GM06990 (cell line): ENCODE data around the gene NTRK2.

Experiments used
- DNase-seq: peaks from one replicate; pipeline ENCODE4 v3.0.0-alpha.2; 2011; ENCODE audit not compliant: insufficient read length; ENCODE audit errors: extremely low read depth
- H3K27me3 ChIP-seq: replicated peaks from 2 replicates; pipeline ENCODE4 v1.6.0; 2011; ENCODE audit warnings: low read length; ENCODE audit not compliant: control insufficient read depth, insufficient read depth
- H3K36me3 ChIP-seq: 2 replicates; pipeline ENCODE4 v1.5.1; 2011; ENCODE audit warnings: low read length; ENCODE audit not compliant: control insufficient read depth, insufficient read depth
- H3K4me3 ChIP-seq: replicated peaks from 2 replicates; pipeline ENCODE4 v1.5.1; 2011; ENCODE audit warnings: low read depth, mild to moderate bottlenecking, control low read depth, low read length
- TF ChIP-seq, protein P1 (sequence below): IDR thresholded peaks from 2 replicates; pipeline ENCODE4 v1.5.1; 2011; ENCODE audit warnings: low read length, control low read depth, mild to moderate bottlenecking, inconsistent platforms; ENCODE audit not compliant: insufficient read depth, poor library complexity, severe bottlenecking

The NTRK2 gene

DNA sequence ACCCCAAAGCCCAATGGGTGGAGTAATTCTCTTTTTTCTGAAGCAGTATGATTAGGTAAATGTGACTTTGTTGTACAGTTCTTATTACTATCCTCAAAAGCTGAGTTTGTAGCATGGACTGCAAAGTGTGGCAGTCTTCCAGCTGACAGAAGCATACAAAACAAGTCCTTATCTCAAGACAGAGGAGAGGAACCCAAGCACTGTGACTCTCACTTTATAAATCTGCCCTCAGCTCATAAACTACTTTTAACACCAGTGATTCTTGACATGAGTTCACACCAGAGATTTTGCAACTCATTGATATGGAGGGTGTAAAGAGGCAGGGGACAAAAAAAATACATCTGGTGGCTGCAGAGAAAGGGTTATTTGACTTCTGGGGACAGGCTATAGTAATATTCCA is 251.6 kb downstream of the NTRK2 start:
- H3K27me3 ChIP-seq, result no peaks in the 10 kb centered on the region; the same call in 1 of the 2 replicates
- no peak overlapping the region for H3K4me3 ChIP-seq
- DNase-seq, result no peak
- TF ChIP-seq, protein P1, sequence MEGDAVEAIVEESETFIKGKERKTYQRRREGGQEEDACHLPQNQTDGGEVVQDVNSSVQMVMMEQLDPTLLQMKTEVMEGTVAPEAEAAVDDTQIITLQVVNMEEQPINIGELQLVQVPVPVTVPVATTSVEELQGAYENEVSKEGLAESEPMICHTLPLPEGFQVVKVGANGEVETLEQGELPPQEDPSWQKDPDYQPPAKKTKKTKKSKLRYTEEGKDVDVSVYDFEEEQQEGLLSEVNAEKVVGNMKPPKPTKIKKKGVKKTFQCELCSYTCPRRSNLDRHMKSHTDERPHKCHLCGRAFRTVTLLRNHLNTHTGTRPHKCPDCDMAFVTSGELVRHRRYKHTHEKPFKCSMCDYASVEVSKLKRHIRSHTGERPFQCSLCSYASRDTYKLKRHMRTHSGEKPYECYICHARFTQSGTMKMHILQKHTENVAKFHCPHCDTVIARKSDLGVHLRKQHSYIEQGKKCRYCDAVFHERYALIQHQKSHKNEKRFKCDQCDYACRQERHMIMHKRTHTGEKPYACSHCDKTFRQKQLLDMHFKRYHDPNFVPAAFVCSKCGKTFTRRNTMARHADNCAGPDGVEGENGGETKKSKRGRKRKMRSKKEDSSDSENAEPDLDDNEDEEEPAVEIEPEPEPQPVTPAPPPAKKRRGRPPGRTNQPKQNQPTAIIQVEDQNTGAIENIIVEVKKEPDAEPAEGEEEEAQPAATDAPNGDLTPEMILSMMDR, result no peak
- no peaks in the 10 kb centered on the region for H3K36me3 ChIP-seq

DNA sequence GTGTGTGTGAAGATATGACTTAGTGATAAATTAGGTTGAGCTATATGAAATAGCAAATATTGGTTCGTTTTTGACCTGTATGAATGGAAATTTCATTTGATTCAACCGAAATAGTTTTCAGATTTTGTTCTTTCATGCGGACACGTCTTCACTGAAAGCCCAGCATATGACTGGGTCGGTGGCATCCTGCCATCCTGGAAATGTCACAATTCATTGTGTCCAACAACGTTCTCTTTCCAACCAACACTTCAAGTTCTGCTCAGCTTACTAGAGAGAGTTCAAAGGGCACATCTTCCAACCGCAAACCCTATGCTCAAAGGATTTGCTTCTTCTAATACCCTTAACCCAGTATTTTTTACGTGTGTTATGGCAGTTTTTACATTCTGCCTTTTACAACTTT is 252.5 kb downstream of the NTRK2 start:
- TF ChIP-seq, protein P1, result no peak
- DNase-seq, result no peak
- Histone ChIP-seq H3K36me3 (no peaks in the 10 kb centered on the region), H3K4me3 (no peak overlapping the region), H3K27me3 (no peaks in the 10 kb centered on the region; the same call in 1 of the 2 replicates)

DNA sequence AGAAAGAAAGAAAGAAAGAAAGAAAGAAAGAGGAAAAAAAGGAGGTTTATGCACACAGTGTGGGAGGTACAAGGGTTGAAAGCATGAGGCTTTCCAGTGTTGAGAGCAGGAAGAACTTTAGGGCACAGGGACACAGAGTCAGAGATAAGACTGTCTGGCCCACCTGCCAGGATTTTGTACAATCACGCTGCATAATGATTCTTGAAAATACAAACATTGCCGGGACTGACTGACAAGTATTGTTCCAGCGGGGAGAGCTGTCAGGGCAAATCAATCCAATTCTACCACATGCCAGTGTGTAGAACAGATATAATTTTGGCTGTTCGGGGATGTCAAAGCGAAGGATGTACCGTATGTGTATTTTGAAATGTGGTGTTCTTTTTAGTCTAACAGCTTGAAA is 254.7 kb downstream of the NTRK2 start:
- no peak for DNase-seq
- H3K36me3 ChIP-seq, result no peaks in the 10 kb centered on the region
- no peak overlapping the region for H3K4me3 ChIP-seq
- TF ChIP-seq, protein P1, result no peak
- no peaks in the 10 kb centered on the region; the same call in 1 of the 2 replicates for H3K27me3 ChIP-seq

DNA sequence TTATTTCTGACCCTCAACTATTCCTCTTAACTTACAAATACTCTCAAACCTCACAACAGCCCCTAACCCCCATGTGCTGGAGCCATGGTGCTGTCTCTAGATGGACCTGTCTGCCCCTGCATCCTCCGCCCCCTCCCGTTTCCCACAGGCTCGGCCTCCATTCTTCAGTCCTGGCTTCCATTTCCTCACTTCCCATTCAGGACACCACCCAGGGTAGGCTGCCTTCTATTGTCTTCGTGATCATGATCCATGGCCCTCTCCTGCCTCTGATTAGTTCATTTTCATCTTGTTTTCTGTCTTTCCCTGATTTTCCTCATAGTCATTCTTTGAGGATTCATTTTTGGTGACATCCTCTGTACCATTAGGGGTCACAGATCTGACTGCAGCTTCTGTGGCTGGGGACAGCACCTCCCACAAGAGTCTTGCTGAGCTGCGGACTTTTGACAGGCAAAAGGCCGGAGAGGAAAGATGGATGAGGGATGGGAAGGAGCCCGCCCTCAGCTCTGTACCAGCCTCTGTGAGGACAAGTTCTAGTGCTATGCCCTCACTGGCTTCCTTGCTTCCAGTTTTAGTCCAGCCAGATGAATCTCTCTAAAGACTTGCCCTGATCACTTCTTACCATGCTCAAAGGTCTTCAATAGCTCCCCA is 255.8 kb downstream of the NTRK2 start:
- TF ChIP-seq, protein P1, result no peak
- Histone ChIP-seq H3K4me3 (no peak overlapping the region), H3K36me3 (no peaks in the 10 kb centered on the region), H3K27me3 (no peaks in the 10 kb centered on the region; the same call in 1 of the 2 replicates)
- no peak for DNase-seq

DNA sequence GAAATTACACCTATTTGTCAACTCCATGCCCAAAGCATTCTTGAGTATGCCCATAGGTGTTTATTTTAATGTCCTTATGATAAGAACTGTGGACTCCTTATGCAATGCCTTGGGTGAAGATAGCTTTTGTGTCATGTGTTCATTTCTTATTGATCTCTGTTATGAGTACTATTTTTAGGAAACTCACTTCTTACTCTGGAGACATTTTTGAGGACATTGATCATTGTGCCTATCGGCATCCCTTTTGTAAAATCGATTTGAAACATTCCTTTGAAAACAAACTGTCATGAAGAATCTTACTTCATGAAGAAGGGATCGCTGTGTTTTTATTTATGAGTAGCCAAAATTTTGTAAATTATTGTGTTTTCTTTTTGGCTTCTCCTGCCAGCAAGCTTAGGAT is 257.3 kb downstream of the NTRK2 start:
- no peak for DNase-seq
- no peaks in the 10 kb centered on the region; the same call in 1 of the 2 replicates for H3K27me3 ChIP-seq
- H3K36me3 ChIP-seq, result no peaks in the 10 kb centered on the region
- TF ChIP-seq, protein P1, result no peak
- H3K4me3 ChIP-seq, result no peak overlapping the region

DNA sequence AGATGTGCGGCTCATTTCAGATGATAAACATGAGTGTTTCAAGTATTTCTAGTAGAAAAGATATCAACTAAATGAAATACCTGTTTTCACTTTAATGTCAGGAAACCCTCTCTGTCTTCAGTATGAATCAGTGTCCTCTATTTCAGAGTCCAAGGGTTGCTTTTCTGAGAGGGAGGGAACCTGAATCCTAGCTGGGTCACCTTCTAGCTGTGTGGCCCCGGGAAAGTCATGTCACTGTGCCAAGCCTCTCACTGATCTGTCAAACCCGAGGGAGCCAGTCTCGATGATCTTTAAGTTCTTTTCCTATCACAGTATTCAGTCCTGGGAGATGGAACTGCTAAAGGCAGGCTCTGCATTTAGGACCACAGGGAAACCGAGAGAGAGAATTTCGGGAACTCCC is 258.9 kb downstream of the NTRK2 start:
- Histone ChIP-seq H3K4me3 (no peak overlapping the region), H3K36me3 (no peaks in the 10 kb centered on the region), H3K27me3 (no peaks in the 10 kb centered on the region; the same call in 1 of the 2 replicates)
- TF ChIP-seq, protein P1, result no peak
- DNase-seq, result no peak
